ENCODE measurements around the gene CDON.
"Not testable (repeated sequence)": the region's sequence is repeated elsewhere in the genome, so short reads cannot be mapped to it uniquely, and the experiment has no call there.

The CDON gene

DNA sequence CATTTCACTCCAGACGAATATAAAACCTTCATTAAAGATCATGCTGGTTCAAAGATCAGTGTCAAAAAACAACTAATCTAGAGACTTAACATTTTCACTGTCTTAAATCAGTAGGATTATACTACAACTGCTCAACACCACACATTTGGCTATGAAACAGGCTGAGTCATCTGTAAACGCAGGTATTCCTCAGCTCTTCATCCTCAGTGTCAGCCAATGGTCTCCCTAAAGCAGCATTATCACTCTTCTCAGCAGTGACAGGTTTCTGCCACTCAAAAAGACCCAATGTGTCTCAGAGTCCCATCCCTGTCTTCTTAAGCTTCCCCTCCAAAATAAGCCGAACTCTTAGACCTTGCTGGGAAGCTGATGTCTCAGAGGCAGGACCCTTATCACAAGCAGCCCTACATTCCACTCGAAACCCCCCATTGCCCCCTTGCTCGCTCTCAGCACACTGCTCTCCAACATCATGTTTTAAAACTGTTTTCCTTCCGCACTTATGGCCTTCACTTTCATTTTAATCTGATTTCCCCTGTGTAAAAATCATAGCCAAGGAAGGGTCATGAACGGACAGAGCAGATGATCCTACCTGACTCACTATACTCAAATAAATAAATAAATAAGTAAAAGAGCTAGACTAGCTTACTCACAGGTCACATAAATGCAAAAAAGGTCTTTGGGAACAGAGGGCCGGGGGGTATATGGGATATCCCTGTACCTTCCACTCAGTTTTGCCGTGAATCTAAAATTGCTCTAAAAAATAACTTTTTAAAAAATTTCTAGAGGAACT is 23.0 kb downstream of the CDON start:
- DNase-seq: no peak

DNA sequence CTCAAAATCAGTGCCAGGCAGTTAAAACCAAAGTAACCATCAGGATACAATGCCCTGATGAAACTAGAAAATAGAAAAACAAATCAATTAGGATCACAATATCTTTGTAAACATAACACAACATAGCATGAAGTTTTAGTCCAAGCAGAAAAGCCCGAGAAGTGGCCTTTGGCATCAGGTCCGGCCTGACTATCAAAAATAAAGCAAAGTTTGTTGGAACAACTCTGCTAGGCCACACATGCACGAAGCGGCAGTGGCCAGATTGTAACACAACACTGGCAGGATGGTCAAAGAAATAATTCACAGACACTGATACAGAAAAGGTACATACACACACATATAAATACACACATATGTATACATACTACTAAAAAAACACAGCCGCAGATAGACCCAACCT is 26.9 kb downstream of the CDON start:
- no peak for DNase-seq

DNA sequence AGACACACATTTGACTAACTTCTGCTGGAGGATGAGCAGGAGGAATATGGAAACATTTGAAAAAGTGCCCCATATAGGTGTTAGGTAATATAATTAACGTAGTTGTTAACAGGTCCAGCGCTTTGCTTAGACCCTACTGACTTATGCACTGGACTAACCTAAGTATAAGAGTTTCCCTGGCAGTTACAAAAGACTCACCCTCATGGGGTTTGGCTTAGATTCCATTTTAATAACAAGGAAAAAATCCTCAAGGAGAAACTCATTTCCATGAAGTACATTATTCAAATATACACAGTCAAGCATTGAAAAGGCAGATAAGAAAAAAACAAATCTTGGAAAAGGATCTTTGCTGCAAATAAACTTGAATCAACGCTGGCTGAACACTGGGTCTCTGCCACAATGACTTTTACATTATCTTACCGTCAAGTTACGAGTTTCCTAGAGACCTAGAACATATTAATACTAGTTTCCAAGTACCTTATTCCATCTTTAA is 27.7 kb downstream of the CDON start:
- DNase-seq: no peak

DNA sequence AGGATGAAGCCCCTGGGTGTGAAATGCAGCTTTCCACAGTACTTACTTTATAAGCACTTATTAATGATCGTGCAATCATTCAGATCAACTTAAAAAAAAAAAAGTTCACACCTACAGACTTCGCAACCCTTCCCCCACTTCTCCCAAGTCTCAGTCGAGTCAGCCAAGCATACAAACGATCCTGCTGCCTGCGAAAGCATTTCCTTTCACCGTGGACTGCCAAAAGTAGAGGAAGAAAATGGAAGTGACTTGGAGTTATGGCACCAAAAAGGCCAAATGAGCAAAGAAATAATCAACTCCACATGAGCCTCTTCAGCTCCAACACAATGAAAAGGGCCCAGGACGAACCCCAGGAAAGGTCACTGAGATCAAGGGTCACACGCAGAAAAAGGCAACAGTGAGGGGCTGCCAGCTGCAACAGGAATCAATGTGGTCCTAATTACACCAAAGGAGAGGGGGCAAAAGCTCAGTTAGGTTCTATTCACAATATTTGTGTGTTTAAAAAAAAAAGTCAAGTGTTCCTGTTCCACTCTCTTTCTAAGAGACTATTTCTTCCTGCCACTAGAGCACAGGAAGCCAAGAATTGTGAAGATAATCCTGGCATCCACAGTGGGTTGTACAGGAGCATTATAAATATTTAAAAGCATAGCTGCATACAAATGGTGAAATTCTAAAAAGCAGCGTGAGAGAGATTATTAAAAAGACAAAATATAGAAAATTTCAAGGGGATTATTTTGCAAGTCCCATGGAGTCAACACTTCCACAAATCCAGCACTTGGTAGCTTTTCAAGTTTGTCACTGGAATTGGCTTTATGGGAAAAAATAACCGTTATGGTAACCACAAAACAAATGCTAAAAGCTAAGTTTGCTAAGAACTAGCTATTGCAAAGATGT is 28.4 kb downstream of the CDON start:
- no peak for DNase-seq

DNA sequence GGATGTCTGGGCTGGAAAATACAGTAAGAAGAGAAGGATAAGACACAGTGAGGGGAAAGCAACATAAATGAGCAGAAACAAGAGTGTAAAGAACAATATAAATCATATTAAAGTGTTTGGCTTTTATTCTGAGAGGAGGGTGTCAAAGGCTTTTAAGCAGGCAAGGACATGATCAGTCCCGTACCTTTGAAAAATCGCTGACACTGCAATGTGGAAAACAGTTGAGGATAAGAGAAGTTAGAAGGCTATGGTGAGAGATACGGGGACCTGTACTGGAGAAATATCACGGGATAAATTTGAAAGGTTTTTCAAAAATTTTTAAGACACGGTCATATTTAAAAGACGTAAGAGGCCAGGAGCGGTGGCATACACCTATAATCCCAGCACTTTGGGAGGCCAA is 30.3 kb downstream of the CDON start:
- no peak for DNase-seq

DNA sequence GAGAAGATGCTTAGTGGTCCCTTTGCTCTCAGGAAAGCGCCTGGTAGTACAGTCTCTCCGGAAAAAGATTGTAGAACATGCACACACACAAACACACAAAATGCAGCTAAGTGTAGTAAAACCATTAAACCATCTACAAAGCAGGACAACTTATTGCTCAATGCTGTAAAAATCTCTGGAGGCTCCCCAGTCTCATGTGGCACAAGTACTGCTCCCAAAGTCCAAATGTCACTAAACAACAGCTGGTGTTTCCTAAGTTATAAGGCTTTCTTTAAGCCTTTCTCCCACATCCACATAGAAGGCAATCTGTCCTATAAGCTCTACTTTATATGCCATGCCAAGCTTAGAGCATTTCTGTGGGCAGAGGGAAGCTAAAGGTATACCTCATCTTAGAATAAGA is 32.9 kb downstream of the CDON start:
- DNase-seq: no peak

DNA sequence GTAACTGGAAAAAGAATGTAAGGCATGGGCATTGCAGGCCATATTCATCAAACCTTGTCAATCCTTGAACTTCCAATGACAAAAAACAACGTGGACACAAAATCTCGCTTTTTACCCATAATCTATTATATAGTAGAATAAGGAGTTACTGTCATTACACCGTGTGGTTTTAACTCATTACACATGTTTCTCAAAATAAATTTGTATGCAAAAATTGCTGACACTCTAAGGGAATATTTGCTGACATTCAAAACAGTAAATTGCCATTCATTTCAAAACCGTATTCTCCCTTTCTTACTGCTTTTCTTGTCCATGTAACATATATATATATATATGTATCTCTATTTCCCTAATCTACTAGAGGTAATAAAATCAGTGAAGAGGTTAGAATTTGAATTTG is 33.4 kb downstream of the CDON start:
- DNase-seq: no peak

DNA sequence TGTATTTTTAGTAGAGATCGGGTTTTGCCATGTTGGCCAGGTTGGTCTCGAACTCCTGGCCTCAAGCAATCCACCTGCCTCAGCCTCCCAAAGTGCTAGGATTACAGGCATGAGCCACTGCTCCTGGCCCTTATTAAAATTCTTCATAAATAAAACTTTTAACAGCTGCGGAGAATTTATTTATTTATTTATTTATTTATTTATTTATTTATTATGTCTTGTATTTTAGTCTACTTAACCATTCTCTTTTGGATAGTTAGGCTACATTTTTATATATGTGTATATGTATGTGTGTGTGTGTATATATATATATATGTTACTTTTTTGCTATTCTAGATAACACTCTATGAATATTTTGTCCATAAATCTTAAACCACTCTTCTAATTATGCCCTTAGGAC is 34.1 kb downstream of the CDON start:
- not testable (repeated sequence) for DNase-seq

DNA sequence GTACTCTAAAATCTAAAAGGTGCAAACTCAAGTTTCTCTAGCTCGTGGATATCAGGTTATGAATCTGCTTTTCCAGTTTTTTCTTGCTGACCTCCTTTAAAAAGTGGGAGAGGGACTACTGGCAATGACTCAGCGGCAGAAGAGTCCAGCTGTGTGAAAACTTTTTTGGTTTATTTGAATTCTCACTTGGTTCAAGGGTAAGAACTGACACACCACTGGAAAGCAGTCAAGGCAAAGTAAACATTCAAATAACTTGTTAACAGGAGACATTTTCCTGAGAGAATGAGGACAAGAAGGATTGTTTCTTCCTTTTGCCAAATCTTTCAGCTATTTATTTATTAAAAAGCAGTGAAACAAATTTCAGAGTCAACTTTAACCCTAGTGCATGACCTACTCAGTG is 36.1 kb downstream of the CDON start:
- DNase-seq: no peak

DNA sequence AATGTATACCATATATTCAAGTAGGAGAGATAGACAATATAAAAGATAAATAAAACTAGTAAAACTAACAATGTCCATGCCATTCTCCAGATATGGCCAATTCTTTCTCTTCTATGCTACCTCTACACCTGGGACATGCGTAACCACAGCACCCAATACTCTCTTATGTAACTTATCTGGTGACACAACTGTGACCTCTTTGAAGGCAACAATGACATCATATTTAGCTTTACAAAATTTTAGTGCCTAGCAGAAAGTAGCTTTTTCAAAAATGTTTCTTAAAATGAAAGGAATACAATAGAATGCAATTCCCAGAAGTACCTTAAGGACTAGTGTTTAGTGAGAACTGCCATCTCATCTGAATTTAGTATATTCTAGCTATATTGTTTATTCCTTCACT is 36.8 kb downstream of the CDON start:
- no peak for DNase-seq

DNA sequence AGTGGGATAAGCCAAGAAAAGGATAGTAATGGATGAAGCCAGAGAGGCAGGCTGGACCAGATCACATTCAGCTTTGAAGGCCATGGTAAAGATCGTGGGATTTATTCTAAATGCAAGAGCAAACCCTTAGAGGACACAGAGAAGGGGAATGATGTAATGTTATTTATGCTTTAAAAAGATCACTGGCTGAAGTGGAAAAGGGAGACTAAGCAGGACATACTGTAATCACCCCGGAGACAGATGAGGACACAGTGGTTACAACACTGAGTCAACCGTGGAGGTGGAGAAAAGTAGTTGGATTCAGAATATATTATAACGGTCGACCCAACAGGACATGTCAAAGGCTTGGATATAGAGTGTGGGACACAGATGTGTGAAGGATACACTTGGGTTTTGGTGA is 38.5 kb downstream of the CDON start:
- DNase-seq: no peak

DNA sequence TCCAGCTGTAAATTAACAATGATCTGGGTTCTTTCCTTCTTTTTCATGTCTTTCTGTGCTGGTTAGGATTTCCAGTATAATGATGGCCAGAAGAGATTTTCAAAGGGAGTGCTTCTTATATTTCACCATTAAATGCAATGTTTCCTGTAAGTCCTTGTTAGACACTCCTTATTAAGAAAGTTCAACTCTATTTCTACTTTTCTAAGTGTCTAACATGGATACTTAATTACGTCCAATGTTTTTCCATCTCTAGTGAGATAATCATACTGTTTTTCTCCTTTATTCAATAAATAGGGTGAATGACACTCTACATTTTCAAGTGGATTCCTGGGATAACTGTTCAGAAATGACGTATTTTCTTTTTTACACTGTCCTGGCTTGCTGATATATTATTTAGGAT is 49.8 kb downstream of the CDON start:
- DNase-seq: no peak

DNA sequence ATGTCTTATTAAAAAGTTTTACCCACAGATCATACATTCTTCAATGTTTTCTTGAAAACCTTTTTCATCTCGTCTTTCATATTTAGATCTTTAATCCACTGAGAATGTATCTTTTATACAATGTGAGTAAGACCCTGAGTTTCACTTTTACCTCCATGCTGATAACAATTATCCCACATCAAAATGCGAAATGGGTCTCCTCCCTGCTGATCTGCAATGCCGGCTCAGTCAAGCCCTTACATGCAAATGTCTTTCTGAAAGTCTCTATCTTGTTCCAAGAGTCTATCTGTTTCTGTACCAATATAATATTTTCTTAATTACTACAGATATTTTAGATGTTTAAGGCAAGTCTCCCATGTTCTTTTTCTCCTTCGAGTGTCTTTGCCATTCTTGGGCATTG is 50.9 kb downstream of the CDON start:
- DNase-seq: no peak

DNA sequence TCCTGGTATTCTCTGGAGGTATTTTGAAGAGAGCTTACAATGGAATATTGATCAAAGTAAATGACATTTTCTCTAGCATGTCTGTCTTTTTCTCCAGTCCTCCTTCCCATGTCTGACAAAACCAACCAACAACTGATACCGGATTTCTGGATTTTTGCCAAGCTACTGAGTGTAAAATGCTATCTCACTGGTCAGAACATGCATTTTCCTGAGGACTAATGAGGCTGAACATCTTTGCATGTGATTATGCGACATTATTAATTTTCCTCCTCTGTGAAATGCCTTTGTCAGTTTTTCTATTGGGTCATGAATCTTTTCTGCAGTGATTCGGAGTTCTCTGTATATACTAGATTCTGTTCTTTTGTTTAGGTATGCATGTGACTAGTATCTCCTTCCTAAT is 51.4 kb downstream of the CDON start:
- no peak for DNase-seq

DNA sequence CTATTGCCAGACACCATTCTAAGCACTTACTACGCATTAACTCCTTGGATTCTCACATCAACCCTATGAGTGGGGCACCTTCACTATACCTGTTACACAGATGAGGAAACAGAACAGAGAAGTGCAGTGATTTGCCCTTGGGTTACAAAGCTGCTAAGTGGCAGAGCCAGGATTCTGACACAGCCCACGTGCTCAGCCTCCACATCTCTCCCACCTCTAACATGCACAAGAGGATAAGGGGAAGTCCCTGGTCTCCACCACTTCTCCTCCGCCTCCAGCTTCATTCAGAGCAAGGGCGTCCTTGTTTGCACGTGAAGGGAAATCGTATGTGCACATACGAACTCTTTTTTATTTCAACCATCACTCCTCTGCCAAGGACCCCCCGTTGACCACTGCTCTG is 53.7 kb downstream of the CDON start:
- DNase-seq: no peak

DNA sequence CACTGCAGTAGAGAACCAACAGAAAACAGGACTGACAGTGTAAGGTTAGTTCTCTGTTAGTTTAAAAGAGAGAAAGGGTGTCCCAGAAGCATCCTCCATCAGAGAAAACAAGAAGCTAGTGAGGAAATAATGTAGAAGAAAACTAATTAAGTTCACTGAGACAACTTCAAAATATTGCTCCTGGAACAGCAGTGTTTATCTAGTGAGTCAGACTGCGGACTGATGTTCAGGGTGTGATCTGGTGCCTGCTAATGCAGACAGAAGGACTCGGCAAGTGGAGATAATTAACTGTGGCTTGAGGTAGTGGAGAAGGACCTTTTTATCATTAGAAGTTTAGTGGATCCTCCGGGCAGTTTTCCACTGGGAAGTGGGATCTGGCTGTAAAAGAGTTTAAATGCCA is 55.4 kb downstream of the CDON start:
- no peak for DNase-seq

DNA sequence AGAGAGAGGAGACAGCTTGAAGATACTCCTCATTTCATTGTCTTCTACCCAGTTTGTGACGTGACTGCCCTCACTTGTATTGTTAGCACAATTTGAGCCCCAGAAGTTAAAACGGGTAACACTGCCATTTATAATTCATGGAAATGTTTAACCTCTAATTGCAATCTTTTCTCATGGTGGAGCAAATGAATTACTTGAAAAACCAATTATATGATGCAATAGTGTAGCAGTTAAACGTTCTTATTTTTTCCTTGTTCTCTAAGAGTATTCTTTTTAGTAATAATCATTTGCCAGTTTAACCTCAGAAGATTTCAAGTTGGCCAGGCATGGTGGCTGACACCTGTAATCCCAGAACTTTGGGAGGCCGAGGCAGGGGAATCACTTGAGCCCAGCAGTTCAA is 56.6 kb downstream of the CDON start:
- DNase-seq: no peak

DNA sequence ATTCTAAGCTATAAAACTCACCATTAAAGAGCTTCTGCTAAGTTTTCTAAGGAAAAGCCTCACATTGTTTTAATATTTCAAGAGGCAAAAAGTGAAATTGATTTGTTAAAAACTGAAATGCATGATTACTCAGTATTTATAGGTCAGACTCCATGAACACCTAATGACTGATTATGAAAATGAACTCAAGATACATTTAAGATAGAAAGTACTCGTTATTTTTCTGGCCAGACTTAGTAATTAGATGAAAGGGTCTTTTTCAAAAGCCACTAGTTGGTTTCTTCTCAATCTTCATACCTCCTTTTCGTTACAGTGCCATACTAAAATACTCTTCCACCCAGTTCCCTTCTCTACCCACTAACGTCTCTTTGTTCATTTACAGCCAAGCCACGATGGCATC is 60.5 kb downstream of the CDON start:
- DNase-seq: no peak

DNA sequence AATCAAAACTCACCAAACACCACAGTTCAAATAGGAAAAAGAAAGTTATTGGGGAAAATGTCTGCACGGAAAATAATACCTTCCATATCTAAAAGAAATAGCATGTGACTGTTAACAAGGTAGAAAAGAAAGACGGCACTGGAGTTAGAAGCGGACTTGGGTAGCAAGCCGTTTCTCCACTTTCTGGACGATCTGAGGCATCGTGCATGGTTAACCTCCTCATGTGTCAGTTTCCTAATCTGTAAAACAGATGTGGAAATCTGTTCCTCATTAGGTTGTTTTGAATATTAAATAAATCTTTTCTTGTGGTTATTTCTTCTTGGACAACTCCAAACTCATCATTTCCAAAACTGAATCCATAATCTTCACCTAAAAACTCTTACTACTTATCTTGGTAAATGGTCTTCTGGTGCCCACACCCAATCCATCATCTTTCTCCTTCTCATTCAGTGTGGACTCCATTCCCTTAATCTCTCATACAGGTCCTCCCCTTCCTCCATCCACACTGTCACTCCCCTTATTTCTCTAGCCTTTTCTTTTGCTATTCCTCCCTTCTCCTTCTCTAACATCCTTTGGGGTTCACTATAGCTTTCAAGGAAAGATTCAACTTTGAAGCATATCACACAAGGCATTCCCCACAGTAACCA is 63.3 kb downstream of the CDON start:
- DNase-seq: no peak

DNA sequence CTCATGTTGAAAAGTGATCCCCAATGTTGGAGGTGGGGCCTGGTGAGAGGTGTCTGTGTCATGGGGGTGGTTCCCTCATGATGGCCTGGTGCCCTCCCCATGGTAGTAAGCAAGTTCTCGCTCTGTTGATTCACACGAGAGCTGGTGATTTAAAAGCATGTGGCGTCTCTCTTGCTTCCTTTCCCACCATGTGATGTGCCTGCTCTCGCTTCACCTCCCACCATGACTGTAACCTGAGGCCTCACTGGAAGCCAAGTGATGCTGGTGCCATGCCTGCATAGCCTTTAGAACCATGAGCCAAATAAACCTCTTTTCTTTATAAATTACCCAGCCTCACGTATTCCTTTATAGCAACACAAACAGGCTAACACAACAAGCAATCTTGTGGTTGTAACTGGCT is 64.4 kb downstream of the CDON start:
- DNase-seq: no peak

DNA sequence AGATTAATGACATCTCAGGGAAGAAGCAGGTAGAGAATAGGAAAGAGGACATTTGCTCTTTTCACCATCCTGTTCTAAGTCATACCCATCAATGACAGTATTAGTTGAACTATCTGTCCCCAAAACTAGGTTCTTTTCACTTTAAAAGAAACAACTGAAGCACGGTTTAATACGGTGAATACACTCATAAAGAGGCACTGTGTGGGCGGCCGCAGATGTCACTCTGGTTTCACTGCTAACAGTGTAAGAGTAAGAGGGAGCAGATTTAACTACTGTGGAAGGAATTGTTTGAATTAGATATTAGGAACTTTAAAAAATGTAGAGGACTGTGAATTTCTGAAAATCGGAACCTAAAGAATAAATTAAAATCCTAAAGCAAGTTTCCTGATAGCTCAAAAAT is 67.4 kb downstream of the CDON start:
- DNase-seq: no peak

DNA sequence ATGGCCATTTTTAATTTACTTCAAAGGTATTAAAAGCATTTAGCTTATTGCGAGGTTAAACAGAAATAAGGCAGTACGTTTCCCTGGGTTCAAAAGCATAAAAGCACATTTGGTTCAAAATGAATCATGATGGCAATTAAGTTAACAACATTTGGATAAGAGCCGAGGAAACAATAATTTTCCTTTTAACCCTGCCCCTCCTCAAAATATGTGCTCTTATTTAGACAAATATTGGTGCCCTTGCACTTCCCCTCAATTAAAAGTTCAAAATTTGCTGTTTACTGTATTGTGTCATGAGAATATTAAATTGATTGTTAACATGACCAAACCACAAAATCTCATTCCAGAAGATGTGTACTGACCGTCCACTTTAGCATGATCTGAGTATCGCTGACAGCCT is 68.2 kb downstream of the CDON start:
- no peak for DNase-seq

DNA sequence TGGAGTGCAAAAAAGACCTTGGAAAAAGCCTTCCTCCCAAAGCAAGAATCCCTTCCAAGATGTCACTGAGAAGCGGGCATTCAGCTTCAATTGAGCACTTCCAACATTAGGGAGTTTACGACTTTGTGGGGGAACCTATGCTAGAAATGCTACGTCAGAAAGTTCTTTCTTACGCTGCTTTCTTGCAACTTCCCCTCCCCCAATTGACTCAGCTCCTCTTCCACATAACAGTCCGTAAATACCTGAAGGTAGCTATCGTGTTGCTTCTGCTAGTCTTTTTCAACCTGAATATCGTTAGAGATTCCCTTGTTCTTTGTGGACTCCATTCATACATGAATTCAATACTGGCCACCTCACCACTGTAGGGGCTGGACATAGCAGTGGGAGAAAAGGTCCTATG is 69.8 kb downstream of the CDON start:
- no peak for DNase-seq

DNA sequence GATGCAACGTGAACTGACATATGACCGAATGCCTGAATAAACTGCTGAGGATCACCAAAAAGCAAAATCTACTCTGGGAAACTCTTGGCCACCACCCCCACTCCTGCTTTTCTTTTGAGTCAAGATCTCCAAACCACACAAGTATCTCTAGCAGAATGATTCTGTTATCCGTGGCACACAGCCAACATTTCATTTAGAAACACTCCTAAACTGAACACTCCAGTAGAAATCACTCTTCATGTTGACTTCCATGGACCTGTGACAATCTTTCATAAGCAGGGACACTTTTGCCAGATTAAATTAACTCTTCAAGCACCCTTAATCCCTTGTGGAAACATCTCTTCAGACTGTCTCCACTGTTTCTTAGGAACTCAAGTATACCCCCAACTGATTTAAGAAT is 72.4 kb downstream of the CDON start:
- no peak for DNase-seq

All from NCI-H2081 treated with DMSO at 0.1 percent for 48 hours (cell line).